ENCODE measurements around the gene SHANK1.

SHANK1 gene

DNA sequence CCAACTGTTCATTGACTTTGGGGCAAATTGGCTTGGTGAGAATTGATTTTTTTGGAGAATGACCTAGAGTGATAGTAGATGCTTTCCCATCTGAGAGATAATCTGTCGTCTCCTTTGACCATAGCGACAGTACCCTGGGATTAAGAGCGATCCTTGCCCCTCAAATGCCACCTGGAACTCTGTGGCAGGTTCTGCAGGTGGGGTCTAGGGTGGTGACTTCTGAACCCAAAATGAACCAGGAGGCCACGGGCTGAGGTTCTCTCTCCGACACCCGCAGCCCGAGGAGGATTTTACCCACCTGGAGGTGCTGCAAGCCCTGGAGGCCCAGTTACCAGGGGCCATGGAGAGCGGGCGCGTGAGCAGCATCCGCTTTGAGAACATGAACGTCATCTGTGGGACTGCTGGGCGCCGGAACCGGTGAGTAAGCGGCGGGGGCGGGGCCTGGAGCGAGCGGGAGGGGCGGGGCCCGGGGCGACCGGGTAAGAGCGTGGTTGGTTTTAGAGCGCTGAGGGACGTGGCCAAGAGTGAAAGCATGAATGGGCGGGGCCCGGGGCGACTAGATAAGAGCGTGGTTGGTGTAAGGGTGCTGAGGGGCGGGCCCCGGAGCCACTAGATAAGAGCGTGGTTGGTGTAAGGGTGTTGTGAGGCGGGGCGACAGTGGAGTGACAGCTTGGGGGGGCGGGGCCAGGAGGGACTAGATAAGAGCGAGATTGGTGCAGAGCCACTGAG is 61.7 kb downstream of the SHANK1 start:
- peak; percentile 92 for DNase-seq

DNA sequence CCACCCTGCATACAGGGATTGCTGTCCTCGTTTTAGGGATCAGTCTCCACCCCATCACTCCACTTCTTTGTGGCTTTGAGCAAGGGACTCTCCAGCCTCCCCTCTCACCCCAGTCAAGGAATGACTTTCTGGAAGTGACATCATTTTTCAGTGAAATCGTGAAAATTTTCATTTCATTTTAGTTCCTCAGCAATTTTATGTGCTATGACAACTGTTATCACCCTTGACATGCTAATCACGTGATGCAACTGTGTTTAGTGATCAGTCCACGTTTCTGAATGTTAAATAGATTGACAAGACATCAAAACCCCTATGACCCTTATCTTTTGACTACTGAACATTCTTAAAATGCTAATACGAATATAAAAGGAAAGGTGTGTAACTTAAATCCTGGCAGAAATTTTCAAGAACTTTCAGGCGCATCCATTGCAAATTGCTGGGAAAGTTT is 62.4 kb downstream of the SHANK1 start:
- DNase-seq, result no peak

DNA sequence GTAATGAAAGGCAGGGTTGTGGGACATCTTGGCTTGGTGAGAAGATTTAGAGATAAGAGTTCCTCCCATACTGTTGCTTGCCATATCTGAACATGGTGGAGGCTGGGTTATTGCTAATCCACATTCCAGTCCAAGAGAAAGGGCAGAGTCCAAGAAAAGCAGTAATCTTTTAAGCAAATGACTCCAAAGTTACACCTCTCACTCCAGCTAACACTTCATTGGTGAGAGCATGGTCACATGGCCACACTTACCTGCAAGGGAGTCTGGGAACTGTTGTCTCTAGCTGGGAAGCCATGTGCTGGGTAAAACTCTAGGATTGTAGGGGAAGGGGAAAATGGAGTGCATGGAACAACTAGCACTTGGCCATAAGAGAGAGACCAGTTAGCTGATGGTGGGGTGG is 64.7 kb downstream of the SHANK1 start:
- DNase-seq, result no peak

DNA sequence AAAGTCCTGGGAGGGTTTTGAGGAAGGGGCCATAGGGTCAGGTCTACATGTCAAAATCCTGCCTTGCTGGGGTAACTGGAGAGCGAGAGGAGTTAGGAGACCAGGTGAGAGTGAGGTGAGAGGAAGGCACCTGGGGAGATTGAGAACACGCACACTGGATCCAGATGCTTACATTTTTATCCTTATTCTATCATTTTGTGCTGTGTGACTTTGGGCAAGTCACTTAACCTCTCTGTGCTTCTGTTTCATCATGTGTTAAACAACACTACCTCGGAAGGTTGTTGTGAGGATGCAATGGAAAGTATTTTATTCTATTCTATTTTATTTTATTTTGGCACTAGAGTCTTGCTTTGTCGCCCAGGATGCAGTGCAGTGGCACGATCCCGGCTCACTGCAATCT is 66.9 kb downstream of the SHANK1 start:
- DNase-seq, result no peak

DNA sequence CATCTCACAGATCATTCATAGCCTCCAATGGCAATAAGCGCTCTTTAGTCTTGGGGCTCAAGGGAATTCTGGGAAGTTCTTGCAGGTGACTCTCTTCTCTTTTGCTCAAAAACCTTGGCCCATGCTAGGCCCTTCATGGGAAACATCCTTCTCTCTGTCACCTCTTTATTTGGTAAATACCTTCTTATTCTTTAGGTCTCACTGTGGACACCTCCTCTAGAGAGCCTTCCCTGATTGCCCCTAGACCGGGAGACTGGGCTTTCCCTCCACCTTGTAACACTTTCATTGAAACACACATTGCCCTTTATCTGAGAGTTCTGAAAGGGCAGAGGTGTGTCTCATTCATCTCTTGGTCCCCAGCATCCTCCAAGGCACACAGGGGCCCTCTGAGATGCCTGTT is 68.4 kb downstream of the SHANK1 start:
- DNase-seq, result no peak

DNA sequence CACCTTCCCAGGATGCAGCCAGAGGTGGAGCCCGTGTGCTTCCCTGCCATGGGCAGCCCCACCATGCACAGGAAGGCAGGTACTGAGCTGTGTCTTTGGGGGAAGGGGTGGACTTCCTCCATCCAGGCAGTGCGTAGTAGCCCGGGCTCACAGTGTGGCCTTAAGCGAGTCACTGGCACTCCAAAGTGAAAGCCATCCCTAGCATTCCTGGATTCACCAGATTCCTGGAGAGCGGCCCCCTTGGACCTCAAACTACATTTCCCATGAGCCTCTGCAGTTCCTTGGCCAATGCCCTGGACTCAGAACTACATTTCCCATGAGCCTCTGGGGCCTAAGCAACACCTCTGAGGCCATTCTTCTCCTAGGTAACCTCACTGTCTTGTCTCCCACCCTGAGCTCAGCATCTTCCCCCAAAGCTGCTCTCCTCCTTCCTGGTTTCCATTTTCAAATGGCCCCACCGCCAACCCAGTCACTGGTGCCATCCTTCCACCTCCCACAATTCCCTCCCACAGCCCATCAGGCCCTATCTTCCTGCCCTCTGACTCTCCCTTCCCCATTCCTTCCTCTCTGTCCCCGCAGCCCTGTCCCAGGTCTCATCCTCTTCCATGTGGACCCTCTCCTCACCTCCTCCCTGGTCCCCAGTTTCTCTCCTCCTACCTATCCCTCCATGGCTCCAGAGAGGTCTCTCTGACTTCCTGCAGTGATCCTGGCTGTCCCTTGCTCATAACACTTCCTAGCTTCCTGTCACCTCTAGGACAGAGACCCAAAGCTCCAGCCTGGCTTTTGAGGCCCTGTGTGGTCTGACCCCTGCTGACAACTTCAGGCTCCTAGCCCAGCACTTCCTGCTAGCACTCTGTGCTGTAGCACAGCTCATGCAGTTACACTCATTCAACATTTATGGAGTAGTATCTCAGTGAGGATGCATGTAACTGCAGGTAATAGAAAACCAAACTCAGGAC is 69.9 kb downstream of the SHANK1 start, which contains the start of gene C19orf81:
TSS of gene C19orf81 (plus strand) at position 13 of the 959 bp plus-strand sequence. CDS start at position 13, 0 bp downstream.
- DNase-seq, result no peak

DNA sequence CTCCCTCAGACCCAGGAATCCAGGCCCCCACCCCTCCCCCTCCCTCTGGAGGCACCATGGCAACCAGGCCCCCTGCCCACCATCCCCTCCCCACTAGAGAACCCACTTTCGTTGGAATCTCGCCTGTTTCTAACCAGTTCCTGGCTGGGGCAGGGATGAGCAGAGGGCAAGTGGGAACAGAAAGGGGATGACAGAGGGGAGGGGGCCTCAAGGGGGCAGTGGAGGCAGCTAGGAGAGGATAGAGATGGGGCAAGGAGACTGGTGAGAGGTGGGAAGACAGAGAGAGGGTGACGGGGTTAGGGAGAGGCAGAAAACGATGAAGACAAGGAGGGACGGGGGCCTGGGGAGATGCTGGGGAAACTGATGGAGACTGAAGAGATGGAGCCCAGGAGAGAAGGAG is 70.9 kb downstream of the SHANK1 start:
- no peak for DNase-seq

DNA sequence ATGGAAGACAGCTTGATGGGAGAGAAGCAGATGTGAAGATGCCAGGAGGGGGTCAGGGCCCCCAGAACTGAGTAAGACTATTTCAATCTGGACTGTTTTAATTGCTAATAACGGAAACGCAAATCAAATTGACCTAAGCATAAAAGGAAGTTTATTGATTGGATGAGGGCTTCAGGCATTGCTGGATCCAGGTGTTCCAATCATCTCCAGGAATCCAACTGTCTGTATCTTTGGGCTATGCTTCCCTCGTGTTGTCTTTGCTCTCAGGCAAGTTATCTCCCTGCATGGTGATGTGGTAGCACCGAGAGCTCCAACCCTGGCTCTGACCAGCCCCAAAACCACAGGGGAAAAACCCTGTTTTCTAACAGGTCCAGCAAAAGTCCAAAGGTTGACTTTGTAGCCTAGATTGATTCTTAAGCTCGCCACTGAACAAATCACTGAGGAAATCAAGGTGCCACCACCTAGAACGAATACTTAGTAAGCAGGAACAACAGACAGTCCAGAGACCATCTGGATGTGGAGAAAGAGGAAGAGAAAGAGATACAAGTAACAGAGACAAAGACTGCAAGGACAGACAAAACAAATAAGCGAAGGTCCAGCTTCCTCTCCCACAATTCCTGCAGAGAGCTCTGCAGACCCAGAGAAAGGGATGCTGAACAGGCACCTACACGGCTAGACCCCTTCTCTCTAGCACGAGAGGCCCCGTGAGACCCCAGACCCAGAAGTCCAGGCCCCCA is 71.6 kb downstream of the SHANK1 start:
- no peak for DNase-seq

DNA sequence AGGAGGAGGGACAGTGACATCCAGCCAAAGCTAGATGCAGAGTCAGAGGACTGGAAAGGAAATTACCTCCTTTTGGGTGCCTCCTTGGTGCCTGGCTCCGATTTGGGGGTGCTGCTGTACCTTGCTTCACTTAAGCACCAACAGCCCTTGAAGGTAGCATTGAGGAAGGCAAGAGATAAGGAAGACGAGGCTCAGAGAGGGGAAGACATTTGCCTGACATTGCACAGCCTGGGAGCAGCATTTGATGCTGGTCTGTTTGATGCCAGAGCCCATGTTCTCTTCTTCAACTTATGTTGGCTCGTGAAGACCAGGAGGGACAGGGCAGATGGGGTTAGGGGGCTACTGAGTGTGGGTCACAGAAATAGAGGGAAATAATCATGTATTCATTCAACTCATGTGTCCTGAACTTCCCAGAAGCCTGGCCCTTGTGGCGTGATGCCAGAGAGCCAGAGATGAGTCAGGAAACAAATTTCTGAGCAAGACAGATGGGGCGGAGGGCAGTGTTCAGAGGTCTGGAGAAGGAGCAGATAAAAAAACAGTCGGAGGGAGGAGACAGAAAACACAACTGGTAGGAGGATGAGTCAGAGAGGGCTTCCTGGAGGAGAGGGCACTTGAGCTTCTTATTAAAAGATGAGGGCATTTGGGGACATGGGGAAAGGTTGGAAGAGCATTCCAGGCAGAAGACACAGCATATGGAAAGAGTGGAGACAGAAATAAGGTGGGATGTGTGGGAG is 73.4 kb downstream of the SHANK1 start:
- no peak for DNase-seq

DNA sequence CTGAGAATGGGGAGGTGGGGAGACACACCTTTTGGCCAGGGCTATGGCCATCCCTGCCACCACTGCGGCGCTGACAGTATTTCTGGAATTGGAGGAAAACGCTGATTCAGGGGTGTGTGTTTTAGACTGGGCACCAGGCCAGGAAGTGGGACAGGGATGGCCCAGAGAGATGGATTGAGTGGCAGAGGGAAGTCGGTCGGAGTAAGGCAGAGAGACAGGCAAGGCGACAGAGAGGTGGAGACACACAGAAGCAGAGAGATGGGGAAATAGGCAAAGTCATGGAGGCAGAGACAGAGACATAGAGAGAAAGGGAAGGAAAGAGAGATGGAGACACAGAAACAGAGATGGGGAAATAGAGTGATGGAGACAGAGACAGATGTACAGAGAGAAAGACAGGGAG is 74.5 kb downstream of the SHANK1 start:
- DNase-seq, result no peak

DNA sequence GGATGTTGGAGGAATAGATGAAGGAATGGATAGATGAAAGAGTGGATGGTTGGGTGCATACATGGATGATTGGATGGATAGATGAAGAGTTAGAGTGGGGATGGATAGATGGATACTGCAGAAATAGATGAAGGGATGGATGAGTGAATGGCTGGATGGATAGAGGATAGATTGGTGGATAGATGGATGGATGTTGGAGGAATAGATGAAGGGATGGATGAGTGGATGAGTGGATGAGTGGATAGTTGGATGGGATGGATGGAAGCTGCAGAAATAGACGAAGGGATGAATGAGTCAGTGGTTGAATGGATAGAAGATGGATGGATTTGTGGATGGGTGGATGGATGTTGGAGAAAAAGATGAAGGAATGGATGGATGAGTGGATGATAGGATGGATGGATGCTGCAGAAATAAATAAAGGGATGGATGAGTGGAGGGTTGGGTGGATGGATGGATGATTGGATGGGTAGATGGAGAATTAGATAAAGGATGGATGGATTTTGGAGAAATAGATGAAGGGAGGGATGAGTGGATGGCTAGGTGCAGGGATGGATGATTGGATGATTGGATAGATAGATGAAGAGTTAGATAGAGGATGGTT is 75.2 kb downstream of the SHANK1 start:
- no peak for DNase-seq

DNA sequence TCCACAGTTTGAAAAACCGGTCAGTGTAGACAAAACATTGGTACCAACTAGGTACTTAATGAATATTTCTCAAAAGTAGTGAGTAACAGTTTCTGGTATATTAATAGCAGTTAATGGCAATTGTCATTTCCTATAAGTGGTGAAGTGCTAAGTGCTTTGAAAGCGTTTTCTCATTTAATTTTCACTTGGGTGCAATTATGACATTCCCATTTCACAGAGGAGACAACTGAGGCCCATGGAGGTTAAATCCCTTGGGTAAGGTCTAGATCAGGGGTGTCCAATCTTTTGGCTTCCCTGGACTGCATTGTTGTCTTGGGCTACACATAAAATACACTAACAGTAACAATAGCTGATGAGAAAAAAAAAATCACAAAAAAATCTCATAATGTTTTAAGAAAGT is 79.2 kb downstream of the SHANK1 start:
- no peak for DNase-seq

DNA sequence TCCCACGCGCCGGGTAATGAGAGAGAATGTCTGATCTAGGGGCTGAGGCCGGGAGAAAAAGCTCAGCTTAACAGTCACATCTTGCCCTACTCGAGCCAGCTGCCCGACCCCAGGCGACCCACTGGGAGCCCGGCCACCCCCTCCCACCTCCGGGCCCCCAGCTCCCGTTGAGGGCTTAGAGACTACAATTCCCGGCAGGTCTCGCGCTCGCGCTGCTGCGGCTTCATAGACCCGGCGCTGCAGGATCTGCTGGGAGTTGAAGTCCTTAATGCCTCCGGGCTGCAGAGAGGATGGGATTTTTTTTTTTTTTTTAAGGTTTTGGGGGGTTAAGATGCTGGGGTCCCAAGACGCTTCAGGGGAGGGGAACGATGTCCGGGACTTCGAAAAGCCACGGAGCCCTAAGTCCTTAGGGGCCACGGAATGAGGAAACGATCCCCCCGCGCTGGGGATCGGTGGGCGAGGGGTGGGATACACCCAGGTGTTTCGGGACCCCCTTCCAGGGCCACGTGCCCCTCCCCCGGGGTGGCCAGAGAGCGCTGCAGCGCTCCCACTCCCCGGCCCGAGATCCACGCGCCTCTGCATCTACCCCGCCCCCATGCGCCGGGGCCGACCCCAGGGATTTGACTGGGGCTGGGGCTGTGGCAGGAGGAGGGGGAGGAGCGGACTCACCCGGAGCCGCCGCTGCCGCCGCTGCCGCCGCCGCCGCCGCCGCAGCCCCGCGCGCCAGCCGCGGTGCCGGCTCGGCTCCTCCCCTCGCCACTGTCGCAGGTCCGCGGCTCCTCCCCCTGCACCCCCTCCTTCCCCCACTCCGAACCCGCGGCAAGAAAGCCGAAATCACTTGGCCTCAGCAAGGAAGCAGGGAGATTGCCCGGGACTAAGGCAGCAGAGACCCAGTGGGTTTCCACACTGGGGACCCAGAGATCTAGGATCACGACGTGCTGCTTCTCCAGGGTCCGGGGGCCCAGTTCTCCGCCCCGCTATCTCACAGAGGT is 80.2 kb downstream of the SHANK1 start, which contains the start of gene SYT3:
TSS of gene SYT3 (minus strand) at position 761 of the 992 bp plus-strand sequence. CDS start 2,470 bp downstream, outside the sequence.
- DNase-seq, result no peak

DNA sequence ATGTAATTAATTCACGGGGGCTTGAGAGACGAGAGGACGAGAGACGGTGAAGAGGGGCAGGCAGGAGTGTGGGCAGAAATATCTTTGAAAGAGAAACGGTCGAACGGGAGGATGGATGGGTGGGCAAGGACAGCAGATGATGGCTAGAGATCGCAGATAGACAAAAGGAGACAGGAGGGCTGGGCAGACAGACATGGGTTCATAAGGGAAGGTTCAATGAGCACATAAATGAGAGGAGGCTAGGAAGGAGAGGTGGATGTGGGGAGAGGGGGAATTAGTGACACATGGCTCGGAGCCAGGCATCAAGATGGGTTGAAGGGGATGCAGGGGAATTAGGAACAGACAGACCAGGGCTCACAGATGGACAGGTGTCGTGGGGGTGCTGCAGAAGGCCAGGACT is 81.0 kb downstream of the SHANK1 start:
- no peak for DNase-seq

DNA sequence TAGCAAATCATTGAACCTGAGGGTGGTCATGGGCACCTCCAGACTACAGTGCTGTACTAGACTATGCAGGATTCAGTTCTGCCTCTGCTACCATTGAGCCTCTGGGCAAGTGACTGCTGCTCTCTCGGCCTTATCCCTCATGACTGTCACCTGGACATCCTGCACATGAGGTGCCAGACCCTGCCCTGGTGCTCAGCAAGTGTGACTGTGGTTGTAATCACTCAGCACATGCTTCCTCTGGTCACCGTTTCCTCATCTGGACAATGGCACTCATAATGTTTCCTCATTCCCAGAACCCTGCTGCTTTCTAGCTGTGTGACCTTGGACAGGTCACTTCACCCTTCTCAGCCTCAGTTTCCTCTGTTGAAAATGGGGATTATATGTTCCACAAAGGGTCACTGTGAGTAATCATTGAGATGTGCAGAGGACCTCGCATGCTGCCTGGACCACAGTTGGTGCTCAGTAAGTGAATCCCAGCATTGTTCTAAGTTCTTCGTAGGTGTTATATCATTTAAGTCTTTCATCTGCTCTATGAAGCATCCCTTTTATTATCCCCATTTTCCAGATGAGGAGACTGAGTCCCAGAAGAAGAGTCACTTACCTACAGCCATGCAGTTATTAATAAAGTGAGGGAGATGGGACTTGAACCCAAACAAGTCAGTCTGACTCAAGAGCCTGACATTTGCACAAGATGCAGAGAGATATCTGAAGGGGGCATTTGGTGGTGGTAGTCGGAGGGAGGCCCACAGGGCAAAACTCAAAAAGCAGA is 83.1 kb downstream of the SHANK1 start:
- DNase-seq, result no peak

DNA sequence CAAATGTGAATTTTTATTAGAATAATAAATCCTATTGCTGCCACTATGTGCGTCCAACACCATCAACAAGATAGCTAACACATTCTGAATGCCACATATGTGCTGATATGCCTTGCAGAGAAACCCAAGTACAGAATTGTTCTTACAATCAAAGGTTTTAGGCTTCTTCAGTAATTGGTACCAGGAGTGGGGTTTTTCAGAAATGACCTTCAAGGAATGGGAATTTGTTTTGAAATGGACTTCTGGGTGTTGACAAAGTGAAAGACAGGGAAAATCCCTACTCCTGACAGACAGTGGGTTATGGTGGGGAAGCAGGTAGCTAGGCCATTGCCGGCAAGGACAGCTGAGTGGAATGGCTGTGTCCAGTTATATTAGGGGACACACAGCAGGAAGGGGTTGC is 85.6 kb downstream of the SHANK1 start:
- no peak for DNase-seq

DNA sequence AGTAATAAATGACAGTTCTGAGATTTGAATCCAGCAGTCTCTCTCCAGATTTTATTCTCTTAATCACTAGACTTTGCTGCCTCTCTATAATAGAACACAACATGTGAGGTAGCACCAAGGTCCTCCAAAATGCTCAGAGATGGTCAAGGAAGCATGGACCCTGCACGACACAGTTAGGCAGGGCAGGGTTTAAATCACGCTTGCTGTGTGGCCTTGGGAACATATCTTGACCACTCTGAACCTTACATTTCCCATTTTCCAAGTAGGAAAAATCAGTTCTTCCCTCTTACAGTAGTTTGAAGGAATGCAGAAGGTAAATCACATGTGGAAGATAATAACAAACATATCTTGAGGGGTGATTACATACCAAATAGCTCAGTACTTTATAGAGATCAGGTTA is 86.2 kb downstream of the SHANK1 start:
- DNase-seq, result no peak

DNA sequence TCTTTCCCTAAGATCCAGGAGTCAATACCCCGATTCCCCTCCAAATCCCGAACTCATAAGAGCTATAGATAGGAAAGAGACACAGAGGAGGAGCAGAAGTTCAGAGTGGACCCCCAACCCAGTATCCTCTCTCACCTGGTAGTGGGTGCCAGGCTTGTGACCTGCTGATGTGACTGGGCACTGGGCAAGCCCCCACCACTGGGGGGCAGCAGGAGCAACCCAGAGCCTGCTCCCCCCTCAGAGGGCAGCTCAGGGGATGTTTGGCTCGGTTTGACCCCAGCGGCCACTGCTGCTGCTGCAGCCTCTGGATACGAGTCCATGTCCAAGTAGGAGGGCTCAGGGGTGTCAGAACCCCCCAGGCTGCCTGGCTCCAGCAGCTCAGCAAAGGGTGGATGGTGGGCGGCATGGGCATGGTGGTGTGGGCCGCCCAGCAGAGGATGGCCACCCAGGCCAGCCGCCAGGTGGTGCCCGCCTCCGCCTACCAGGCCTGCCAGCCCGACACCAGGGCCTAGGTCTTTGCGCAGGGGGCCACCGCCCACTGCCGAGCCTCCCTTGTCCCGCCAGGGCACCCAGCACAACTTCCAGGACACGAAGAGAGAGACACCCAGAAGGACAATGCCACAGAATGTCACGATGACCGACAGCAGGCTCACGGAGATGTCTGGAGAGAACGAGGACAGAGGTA is 87.3 kb downstream of the SHANK1 start:
- DNase-seq, result no peak

DNA sequence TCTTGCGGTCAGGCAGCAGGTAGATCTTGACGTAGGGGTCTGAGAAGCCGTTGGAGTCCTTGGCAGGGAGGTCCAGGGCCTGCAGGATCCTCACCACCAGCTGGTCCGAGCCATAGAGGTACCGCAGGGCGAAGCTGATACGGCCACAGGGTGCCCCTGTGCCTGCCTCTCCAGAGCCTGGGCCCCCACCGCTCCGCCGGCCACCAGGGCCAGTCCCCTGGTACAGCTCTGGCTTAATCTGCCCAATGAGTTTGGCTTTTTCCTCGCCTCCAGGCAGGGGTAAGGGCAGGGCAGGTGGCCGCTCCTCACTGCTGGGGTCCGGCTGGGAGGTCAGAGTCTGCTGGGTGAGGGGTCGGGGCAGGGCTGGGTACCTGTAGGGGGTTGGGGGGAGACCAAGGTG is 89.8 kb downstream of the SHANK1 start:
- no peak for DNase-seq
